RWPE2 (cell line): ENCODE measurements around the gene EPS15.

ENCODE experiments used
- ATAC-seq: fragments of 200-7000 bp; cut with Tn5 transposase; 3 replicates; pipeline ENCODE4 v1.9.1; 2021; ENCODE audit warnings: low read depth
- DNase-seq: peaks from one replicate; pipeline ENCODE4 v3.0.0-alpha.2; 2020; ENCODE audit warnings: low spot score
- H3K27ac ChIP-seq: fragments of 450-650 bp; 2 replicates; pipeline ENCODE4 v1.5.1; 2017; ENCODE audit warnings: mild to moderate bottlenecking; ENCODE audit not compliant: poor library complexity, severe bottlenecking
- H3K27me3 ChIP-seq: fragments of 250-450 bp; sonication (Bioruptor Pico); 2 replicates; pipeline ENCODE4 v1.5.1; 2021; ENCODE audit warnings: mild to moderate bottlenecking, moderate library complexity; ENCODE audit not compliant: insufficient read depth, poor library complexity, severe bottlenecking
- H3K36me3 ChIP-seq: fragments of 250-450 bp; sonication (Bioruptor Pico); 2 replicates; pipeline ENCODE4 v1.5.1; 2020; ENCODE audit warnings: low read depth, mild to moderate bottlenecking, moderate library complexity
- H3K4me1 ChIP-seq: fragments of 250-450 bp; sonication (Bioruptor Pico); 2 replicates; pipeline ENCODE4 v1.5.1; 2021; ENCODE audit warnings: mild to moderate bottlenecking, moderate library complexity; ENCODE audit not compliant: insufficient read depth, poor library complexity, severe bottlenecking
- H3K4me3 ChIP-seq: fragments of 250-450 bp; sonication (Bioruptor Pico); 2 replicates; pipeline ENCODE4 v1.5.1; 2021; ENCODE audit warnings: mild to moderate bottlenecking, moderate library complexity; ENCODE audit not compliant: severe bottlenecking
- H3K9me3 ChIP-seq: fragments of 250-450 bp; sonication (Bioruptor Pico); 2 replicates; pipeline ENCODE4 v1.5.1; 2021; ENCODE audit warnings: mild to moderate bottlenecking, moderate library complexity; ENCODE audit not compliant: severe bottlenecking
- TF ChIP-seq, protein P1 (sequence below): fragments of 450-650 bp; IDR thresholded peaks from one replicate; pipeline ENCODE4 v1.5.1; 2017; ENCODE audit warnings: mild to moderate bottlenecking, moderate library complexity; ENCODE audit not compliant: poor library complexity, severe bottlenecking

EPS15 gene

GRCh38 chr1:51422367-51423072 lies 96.5 kb downstream of the EPS15 start:
- Histone ChIP-seq H3K4me3 (no peak overlapping the region), H3K27ac (no peak overlapping the region), H3K27me3 (no peaks in the 10 kb centered on the region), H3K36me3 (peaks cover 23% of the 10 kb centered on the region), H3K4me1 (peaks cover 7% of the 10 kb centered on the region), H3K9me3 (no peaks in the 10 kb centered on the region)
- ATAC-seq (no peak), DNase-seq (no peak)
- TF ChIP-seq, protein P1, sequence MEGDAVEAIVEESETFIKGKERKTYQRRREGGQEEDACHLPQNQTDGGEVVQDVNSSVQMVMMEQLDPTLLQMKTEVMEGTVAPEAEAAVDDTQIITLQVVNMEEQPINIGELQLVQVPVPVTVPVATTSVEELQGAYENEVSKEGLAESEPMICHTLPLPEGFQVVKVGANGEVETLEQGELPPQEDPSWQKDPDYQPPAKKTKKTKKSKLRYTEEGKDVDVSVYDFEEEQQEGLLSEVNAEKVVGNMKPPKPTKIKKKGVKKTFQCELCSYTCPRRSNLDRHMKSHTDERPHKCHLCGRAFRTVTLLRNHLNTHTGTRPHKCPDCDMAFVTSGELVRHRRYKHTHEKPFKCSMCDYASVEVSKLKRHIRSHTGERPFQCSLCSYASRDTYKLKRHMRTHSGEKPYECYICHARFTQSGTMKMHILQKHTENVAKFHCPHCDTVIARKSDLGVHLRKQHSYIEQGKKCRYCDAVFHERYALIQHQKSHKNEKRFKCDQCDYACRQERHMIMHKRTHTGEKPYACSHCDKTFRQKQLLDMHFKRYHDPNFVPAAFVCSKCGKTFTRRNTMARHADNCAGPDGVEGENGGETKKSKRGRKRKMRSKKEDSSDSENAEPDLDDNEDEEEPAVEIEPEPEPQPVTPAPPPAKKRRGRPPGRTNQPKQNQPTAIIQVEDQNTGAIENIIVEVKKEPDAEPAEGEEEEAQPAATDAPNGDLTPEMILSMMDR = no peak

DNA sequence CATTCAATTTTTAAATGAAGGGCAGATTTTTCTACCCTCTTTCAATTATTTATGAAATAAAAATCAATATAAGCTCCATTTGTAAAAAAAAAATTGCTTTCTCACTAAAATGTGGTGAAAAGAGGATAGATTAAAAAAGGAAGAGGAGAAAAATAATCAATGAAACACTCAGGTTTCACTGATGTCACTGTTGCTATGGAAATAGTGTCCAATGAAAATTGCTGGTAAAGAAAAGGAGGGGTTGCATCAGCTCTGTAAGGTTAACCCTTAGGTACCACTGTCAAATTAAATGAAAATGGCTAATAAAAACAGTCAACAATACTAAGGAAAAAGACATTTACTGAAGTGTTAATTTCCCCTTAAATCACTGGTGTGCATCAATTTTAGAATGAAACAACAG lies 97.1 kb downstream of the EPS15 start:
- TF ChIP-seq, protein P1 = no peak
- H3K4me1 ChIP-seq = peaks cover 7% of the 10 kb centered on the region
- no peak overlapping the region for H3K4me3 ChIP-seq
- peaks cover 19% of the 10 kb centered on the region for H3K36me3 ChIP-seq
- H3K27me3 ChIP-seq = no peaks in the 10 kb centered on the region
- DNase-seq (no peak), ATAC-seq (peak; percentile 74)
- H3K9me3 ChIP-seq = no peaks in the 10 kb centered on the region
- no peak overlapping the region for H3K27ac ChIP-seq

DNA sequence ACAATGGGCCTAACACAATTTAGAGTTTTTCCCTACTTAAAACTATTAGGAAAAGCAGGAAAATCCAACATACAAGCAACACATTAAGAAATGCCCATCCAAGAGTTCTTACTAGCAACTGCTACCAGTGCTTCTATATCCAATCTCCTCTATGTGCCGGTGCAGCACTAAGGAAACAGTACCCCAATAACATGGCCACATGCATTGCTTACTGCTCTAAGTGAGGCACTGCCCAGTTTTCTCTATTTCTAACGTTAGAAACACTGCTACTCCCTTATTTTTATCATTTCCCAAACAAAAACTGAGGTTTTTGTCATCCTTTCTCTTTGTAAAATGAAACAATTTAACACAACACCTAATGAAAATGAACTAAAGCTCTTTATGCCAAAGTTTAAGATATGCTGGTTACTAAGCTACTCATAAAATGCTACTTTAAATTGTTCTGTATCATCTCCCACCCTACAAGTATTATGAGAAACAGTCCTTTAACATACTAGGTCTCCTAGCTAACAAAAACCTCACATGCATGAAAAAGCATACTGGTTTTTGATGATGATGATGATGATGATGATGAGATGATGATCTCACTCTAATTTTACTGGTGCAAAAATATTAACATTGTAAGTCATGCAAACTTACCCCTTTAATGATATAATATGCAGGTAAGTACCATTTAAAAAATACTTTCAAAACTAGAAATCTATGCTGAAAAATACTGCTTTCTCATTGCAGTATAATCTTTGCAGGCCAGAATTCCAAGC lies 98.0 kb downstream of the EPS15 start:
- H3K4me3 ChIP-seq = no peak overlapping the region
- H3K27me3 ChIP-seq = no peaks in the 10 kb centered on the region
- H3K36me3 ChIP-seq = peaks cover 17% of the 10 kb centered on the region
- DNase-seq (no peak), ATAC-seq (no peak)
- no peaks in the 10 kb centered on the region for H3K9me3 ChIP-seq
- peaks cover 7% of the 10 kb centered on the region for H3K4me1 ChIP-seq
- TF ChIP-seq, protein P1 = no peak
- H3K27ac ChIP-seq = no peak overlapping the region

- H3K36me3 ChIP-seq = peaks cover 12% of the 10 kb centered on the region
- DNase-seq (no peak), ATAC-seq (no peak)
- TF ChIP-seq, protein P1 = no peak
- H3K27me3 ChIP-seq = no peaks in the 10 kb centered on the region
- no peak overlapping the region for H3K4me3 ChIP-seq
- no peak overlapping the region for H3K27ac ChIP-seq
- H3K4me1 ChIP-seq = peaks cover 7% of the 10 kb centered on the region
- no peaks in the 10 kb centered on the region for H3K9me3 ChIP-seq
These were observed 100.6 kb downstream of the EPS15 start for GRCh38 chr1:51418384-51418959.
